ENCODE results near the gene DCAF4.
A peak's percentile ranks its signal among the peaks of the same experiment; 100 is the strongest.
"Not testable (repeated sequence)": the region's sequence is repeated elsewhere in the genome, so short reads cannot be mapped to it uniquely, and the experiment has no call there.

DCAF4 gene

GRCh38 chr14:72961579-72962335 lies 35.5 kb downstream of the DCAF4 start:
- in situ Hi-C loops (cut with HindIII; ENCODE audit: low sequenced_read_pairs), result no loop called here

GRCh38 chr14:72962336-72962754 lies 36.1 kb downstream of the DCAF4 start:
- DNase-seq (ENCODE audit: low read depth, low spot score), result peak; percentile 66
- in situ Hi-C loops (cut with HindIII; ENCODE audit: low sequenced_read_pairs); H3K4me3 ChIP-seq (ENCODE audit: low read depth, low read length): not testable (repeated sequence)

More at GRCh38 chr14:72961579-72962335, 35.5 kb downstream of the DCAF4 start:
- no peak for TF ChIP-seq CTCF (IDR thresholded peaks at IDR 0.05; ENCODE audit: low read depth, low read length)
- peak; percentile 48 for DNase-seq (ENCODE audit: low read depth, low spot score)
- no peak overlapping the region for H3K4me3 ChIP-seq (ENCODE audit: low read depth, low read length)

GRCh38 chr14:72962829-72963312 lies 36.6 kb downstream of the DCAF4 start:
- H3K4me3 ChIP-seq (ENCODE audit: low read depth, low read length), result no peak overlapping the region
- peak; percentile 80 for DNase-seq (ENCODE audit: low read depth, low spot score)
- TF ChIP-seq CTCF (IDR thresholded peaks at IDR 0.05; ENCODE audit: low read depth, low read length), result no peak
- in situ Hi-C loops (cut with HindIII; ENCODE audit: low sequenced_read_pairs), result no loop called here

- TF ChIP-seq CTCF (IDR thresholded peaks at IDR 0.05; ENCODE audit: low read depth, low read length), result no peak
- no peak overlapping the region for H3K4me3 ChIP-seq (ENCODE audit: low read depth, low read length)
- in situ Hi-C loops (cut with HindIII; ENCODE audit: low sequenced_read_pairs), result no loop called here
- no peak for DNase-seq (ENCODE audit: low read depth, low spot score)
These were observed 39.0 kb downstream of the DCAF4 start for GRCh38 chr14:72965249-72965648.

- in situ Hi-C loops (cut with HindIII; ENCODE audit: low sequenced_read_pairs), result no loop called here
- DNase-seq (ENCODE audit: low read depth, low spot score), result no peak
- H3K4me3 ChIP-seq (ENCODE audit: low read depth, low read length), result no peak overlapping the region
- no peak for TF ChIP-seq CTCF (IDR thresholded peaks at IDR 0.05; ENCODE audit: low read depth, low read length)
These were observed 39.8 kb downstream of the DCAF4 start for GRCh38 chr14:72966038-72966437.

GRCh38 chr14:72968316-72968715 lies 42.1 kb downstream of the DCAF4 start:
- no peak for TF ChIP-seq CTCF (IDR thresholded peaks at IDR 0.05; ENCODE audit: low read depth, low read length)
- no peak for DNase-seq (ENCODE audit: low read depth, low spot score)
- in situ Hi-C loops (cut with HindIII; ENCODE audit: low sequenced_read_pairs), result no loop called here

GRCh38 chr14:72970058-72970630 lies 43.9 kb downstream of the DCAF4 start:
- TF ChIP-seq CTCF (IDR thresholded peaks at IDR 0.05; ENCODE audit: low read depth, low read length), result no peak
- in situ Hi-C loops (cut with HindIII; ENCODE audit: low sequenced_read_pairs), result no loop called here
- H3K4me3 ChIP-seq (ENCODE audit: low read depth, low read length), result no peak overlapping the region
- no peak for DNase-seq (ENCODE audit: low read depth, low spot score)

More at GRCh38 chr14:72968316-72968715, 42.1 kb downstream of the DCAF4 start:
- H3K4me3 ChIP-seq (ENCODE audit: low read depth, low read length), result no peak overlapping the region
